HepG2 (cell line): ENCODE results near the gene PPP2R2C. TPM values are rescaled to one million over a fixed set of nuclear protein-coding genes. Genes with fewer than 3 reads are reported as not detected.

Source experiments
- ATAC-seq: fragments of 200-7000 bp; cut with Tn5 transposase; 3 replicates; pipeline ENCODE4 v1.9.1; 2020; ENCODE audit warnings: mild to moderate bottlenecking, moderate library complexity
- BruUV-seq: library from RNA; stranded (reverse); fragments of 400-500 nt; replicated peaks from 2 replicates; lab custom pipeline; 2021; lab: Mats Ljungman, UMichigan
- CTCF ChIA-PET: fragments of 300-600 bp; formaldehyde crosslinking; extraction: SDS; loops from one replicate; lab custom pipeline; 2021; ENCODE audit warnings: low total read pairs, inconsistent platforms, low intra/inter-chr PET ratio; lab: Yijun Ruan, JAX
- POLR2A ChIA-PET: fragments of 350-600 bp; sonication (Branson Sonifier 250); formaldehyde crosslinking; loops from one replicate; lab custom pipeline; 2020; ENCODE audit warnings: antibody characterized with exemption, inconsistent platforms; lab: Yijun Ruan, JAX
- DNase-seq: peaks from one replicate; pipeline ENCODE4 v3.0.0-alpha.2; 2015; ENCODE audit warnings: low spot score
- FAIRE-seq: peaks from 3 replicates; lab custom pipeline; 2011; peaks lifted over from hg19 to GRCh38; lab: Jason Lieb, UNC
- H2AFZ ChIP-seq: one replicate; pipeline ENCODE4 v1.6.1; 2011; ENCODE audit warnings: low read length, inconsistent platforms
- H3K27ac ChIP-seq: fragments of 300-600 bp; 3 replicates; pipeline ENCODE4 v1.8.0; 2011; ENCODE audit warnings: mixed run types, mild to moderate bottlenecking, mixed read lengths, low read length, inconsistent platforms; ENCODE audit not compliant: insufficient read depth; ENCODE audit errors: extremely low read length
- H3K27me3 ChIP-seq, 2 experiments: fragments of 200-600 bp in 1 of 2; 2 replicates in 1 of 2; 3 replicates in 1 of 2; pipeline versions ENCODE4 v1.6.0 to v1.8.0; 2011; ENCODE audit warnings: low read length in 2 of 2, mild to moderate bottlenecking in 2 of 2, moderate library complexity in 2 of 2, inconsistent platforms in 1 of 2; ENCODE audit not compliant: insufficient read depth in 2 of 2, control insufficient read depth in 1 of 2
- H3K36me3 ChIP-seq, 2 experiments: fragments of 200-600 bp in 1 of 2; replicated peaks in 1 of 2; 2 replicates in 1 of 2; 3 replicates in 1 of 2; pipeline versions ENCODE4 v1.5.1 to v1.8.0; 2011; ENCODE audit warnings: low read length in 2 of 2, inconsistent platforms in 1 of 2; ENCODE audit not compliant: insufficient read depth in 2 of 2, control insufficient read depth in 1 of 2
- H3K4me1 ChIP-seq: 2 replicates; pipeline ENCODE4 v1.5.1; 2012; ENCODE audit warnings: low read length, inconsistent platforms; ENCODE audit not compliant: insufficient read depth
- H3K4me2 ChIP-seq: 2 replicates; pipeline ENCODE4 v1.6.0; 2011; ENCODE audit warnings: low read depth, low read length, inconsistent platforms
- H3K4me3 ChIP-seq, 3 experiments: fragments of 200-600 bp in 1 of 3; sonication (generic), shearing (Covaris generic) in 1 of 3; replicated peaks in 1 of 3; 2 replicates each; pipeline ENCODE4 v1.5.1; 2011 to 2016; ENCODE audit warnings: low read length in 3 of 3, inconsistent platforms in 2 of 3, low read depth in 2 of 3, mild to moderate bottlenecking in 2 of 3, control low read depth in 1 of 3, mixed read lengths in 1 of 3; ENCODE audit not compliant: insufficient read depth in 1 of 3
- H3K79me2 ChIP-seq: one replicate; pipeline ENCODE4 v1.6.1; 2011; ENCODE audit warnings: low read length, inconsistent platforms; ENCODE audit not compliant: insufficient read depth
- H3K9ac ChIP-seq: 2 replicates; pipeline ENCODE4 v1.6.0; 2011; ENCODE audit warnings: mild to moderate bottlenecking, low read depth, low read length, inconsistent platforms; ENCODE audit not compliant: insufficient read depth
- H3K9me3 ChIP-seq: 2 replicates; pipeline ENCODE4 v1.5.1; 2012; ENCODE audit warnings: mild to moderate bottlenecking, low read length
- H4K20me1 ChIP-seq: 2 replicates; pipeline ENCODE4 v1.6.0; 2011; ENCODE audit warnings: inconsistent platforms, mild to moderate bottlenecking, low read length, moderate library complexity; ENCODE audit not compliant: insufficient read depth
- CBX1 ChIP-seq: IDR thresholded peaks from one replicate; pipeline ENCODE4 v1.6.1; 2016; ENCODE audit warnings: antibody characterized with exemption, low read depth
- JUN ChIP-seq: sonication (generic); formaldehyde crosslinking; IDR thresholded peaks from 2 replicates; pipeline ENCODE4 v1.4.0; 2020; ENCODE audit warnings: mild to moderate bottlenecking, missing genetic modification reagents
- SMAD1 ChIP-seq: sonication (generic); formaldehyde crosslinking; IDR thresholded peaks from 2 replicates; pipeline ENCODE4 v1.4.0; 2020; ENCODE audit warnings: missing genetic modification reagents, low read depth, mild to moderate bottlenecking, borderline replicate concordance
- ZC3H4 ChIP-seq: sonication (generic); formaldehyde crosslinking; IDR thresholded peaks from 2 replicates; pipeline ENCODE4 v1.4.0; 2020; ENCODE audit warnings: missing genetic modification reagents, borderline replicate concordance
- WGBS: methylation state at CpG from one replicate; pipeline ENCODE4 v1.1.6; 2017; ENCODE audit warnings: low lambda C conversion rate; 5-methylcytosine and 5-hydroxymethylcytosine counted together
- in situ Hi-C: cut with HindIII; loops from 2 replicates; pipeline ENCODE4 v1.10.0; 2017; ENCODE audit warnings: low pct_unique_long_range_greater_than_20kb; ENCODE audit not compliant: extremely low pct_ligation_motif_present
- intact Hi-C: fragments of 100-400 bp; cut with micrococcal nuclease; formaldehyde crosslinking; loops from one replicate; pipeline ENCODE4 v1.10.0; 2022; ENCODE audit not compliant: unreplicated experiment
- polyA plus RNA-seq, 8 experiments: library from polyadenylated mRNA; depleted of rRNA in 3 of 8; stranded (reverse) in 7 of 8; unstranded in 1 of 8; fragments of >200 nt; fragmentation: Illumina TruSeq in 4 of 8; extraction: Trizol in 4 of 8; gene quantifications; 2 replicates each; pipeline versions ENCODE4 v1.2.1 to v1.2.3, GENCODE V29; 2011 to 2016; ENCODE audit warnings: low read depth in 4 of 8, missing spikeins in 1 of 8, mixed read lengths in 1 of 8; ENCODE audit not compliant: insufficient read depth in 1 of 8
- total RNA-seq, 5 experiments: library from RNA; depleted of rRNA; stranded (reverse); fragments of >200 nt; fragmentation: Illumina TruSeq; extraction: Trizol; gene quantifications; 2 replicates each; pipeline ENCODE4 v1.2.3, GENCODE V29; 2016; ENCODE audit warnings: low read depth in 1 of 5
- TF ChIP-seq, protein P1 (sequence below): sonication (generic); formaldehyde crosslinking; IDR thresholded peaks from 2 replicates; pipeline ENCODE4 v1.4.0; 2020; ENCODE audit warnings: missing genetic modification reagents, mild to moderate bottlenecking, borderline replicate concordance

The PPP2R2C gene
- total and polyA plus RNA-seq, 2 of the 13 experiments (the other 11 are each of a cell fraction or from before 2014, with no cell fraction given), result 0.60 to 8.6 TPM

GRCh38 chr4:6516762-6517161 is 44.3 kb upstream of the PPP2R2C start:
- POLR2A ChIA-PET, result no interaction called here
- Histone ChIP-seq H3K27me3 (peaks cover 3 to 31% of the 10 kb centered on the region in 2 experiments), H3K79me2 (no peaks in the 10 kb centered on the region), H3K9me3 (no peaks in the 10 kb centered on the region), H3K4me3 (no peak overlapping the region), H3K36me3 (no peaks in the 10 kb centered on the region), H3K27ac (no peak overlapping the region), H4K20me1 (no peaks in the 10 kb centered on the region), H3K4me2 (no peak overlapping the region), H3K4me1 (no peaks in the 10 kb centered on the region), H2AFZ (no peak overlapping the region), H3K9ac (no peak overlapping the region)
- DNase-seq (no peak), FAIRE-seq (no peak), ATAC-seq (no peak)
- intact Hi-C loops (no loop called here), in situ Hi-C loops (no loop called here)
- WGBS, result 0% methylated on average over 5 of the region's 8 CpGs
- CTCF ChIA-PET, result no interaction called here
- no TSS peak for BruUV-seq
- no peak for TF ChIP-seq ZC3H4 (CRISPR knock-in tag)

GRCh38 chr4:6516281-6516680 is 43.9 kb upstream of the PPP2R2C start:
- no peaks in the 10 kb centered on the region for H3K36me3 ChIP-seq
- ChIA-PET CTCF (no interaction called here), POLR2A (no interaction called here)
- FAIRE-seq (no peak), DNase-seq (no peak), ATAC-seq (no peak)
- no TSS peak for BruUV-seq
- intact Hi-C loops, result no loop called here
- 5% methylated on average over 6 of the region's 9 CpGs for WGBS
- no peaks in the 10 kb centered on the region; the same call in 1 of the 2 replicates for H3K9me3 ChIP-seq
- no peaks in the 10 kb centered on the region for H3K79me2 ChIP-seq
- TF ChIP-seq CBX1, result no peak
- TF ChIP-seq, protein P1, sequence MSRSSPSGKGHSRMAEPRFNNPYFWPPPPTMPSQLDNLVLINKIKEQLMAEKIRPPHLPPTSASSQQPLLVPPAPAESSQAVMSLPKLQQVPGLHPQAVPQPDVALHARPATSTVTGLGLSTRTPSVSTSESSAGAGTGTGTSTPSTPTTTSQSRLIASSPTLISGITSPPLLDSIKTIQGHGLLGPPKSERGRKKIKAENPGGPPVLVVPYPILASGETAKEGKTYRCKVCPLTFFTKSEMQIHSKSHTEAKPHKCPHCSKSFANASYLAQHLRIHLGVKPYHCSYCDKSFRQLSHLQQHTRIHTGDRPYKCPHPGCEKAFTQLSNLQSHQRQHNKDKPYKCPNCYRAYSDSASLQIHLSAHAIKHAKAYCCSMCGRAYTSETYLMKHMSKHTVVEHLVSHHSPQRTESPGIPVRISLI (CRISPR knock-in tag), result no peak
- TF ChIP-seq JUN (CRISPR knock-in tag), result no peak
- no peak for TF ChIP-seq SMAD1
- H3K9ac ChIP-seq, result no peak overlapping the region
- peaks cover 3 to 31% of the 10 kb centered on the region in 2 experiments for H3K27me3 ChIP-seq
- H3K4me2 ChIP-seq, result no peak overlapping the region
- no peaks in the 10 kb centered on the region for H3K4me1 ChIP-seq
- H4K20me1 ChIP-seq, result no peaks in the 10 kb centered on the region
- no peak overlapping the region for H2AFZ ChIP-seq
- in situ Hi-C loops, result no loop called here
- H3K4me3 ChIP-seq, result no peak overlapping the region
- no peak overlapping the region for H3K27ac ChIP-seq
